HG02763 (cell line): Measurements from ENCODE around the gene HMHB1.

ENCODE experiments used
- ATAC-seq: cut with Tn5 transposase; IDR thresholded peaks from one replicate; pipeline ENCODE4 v1.9.1; 2021; ENCODE audit warnings: mild to moderate bottlenecking, moderate library complexity; ENCODE audit not compliant: unreplicated experiment

HMHB1 gene

GRCh38 chr5:143812085-143812705 is at the start of gene HMHB1:
Gene HMHB1, plus strand, starts transcription at chr5:143812161.
- no peak for ATAC-seq

- no peak for ATAC-seq
Measured at GRCh38 chr5:143762636-143763220, 49.2 kb upstream of the HMHB1 start.

- no peak for ATAC-seq
Measured at GRCh38 chr5:143767162-143767561, 44.8 kb upstream of the HMHB1 start.

GRCh38 chr5:143769026-143769786 is 42.8 kb upstream of the HMHB1 start:
- ATAC-seq: no peak

- ATAC-seq: no peak
Measured at GRCh38 chr5:143770450-143770849, 41.5 kb upstream of the HMHB1 start.

GRCh38 chr5:143771189-143771588 is 40.8 kb upstream of the HMHB1 start:
- ATAC-seq: no peak

GRCh38 chr5:143771602-143772001 is 40.4 kb upstream of the HMHB1 start:
- no peak for ATAC-seq

GRCh38 chr5:143772621-143773020 is 39.3 kb upstream of the HMHB1 start:
- no peak for ATAC-seq

- no peak for ATAC-seq
Measured at GRCh38 chr5:143775258-143775657, 36.7 kb upstream of the HMHB1 start.

- no peak for ATAC-seq
Measured at GRCh38 chr5:143776951-143777350, 35.0 kb upstream of the HMHB1 start.

GRCh38 chr5:143779506-143779905 is 32.5 kb upstream of the HMHB1 start:
- no peak for ATAC-seq

- no peak for ATAC-seq
Measured at GRCh38 chr5:143781993-143782520, 29.9 kb upstream of the HMHB1 start.

GRCh38 chr5:143782588-143783386 is 29.2 kb upstream of the HMHB1 start:
- no peak for ATAC-seq

- ATAC-seq: no peak
Measured at GRCh38 chr5:143788401-143788800, 23.6 kb upstream of the HMHB1 start.

- no peak for ATAC-seq
Measured at GRCh38 chr5:143790457-143791112, 21.4 kb upstream of the HMHB1 start.

- ATAC-seq: peak; percentile 45
Measured at GRCh38 chr5:143791848-143792731, 19.9 kb upstream of the HMHB1 start.

GRCh38 chr5:143793249-143793648 is 18.7 kb upstream of the HMHB1 start:
- no peak for ATAC-seq

- ATAC-seq: no peak
Measured at GRCh38 chr5:143796125-143796524, 15.8 kb upstream of the HMHB1 start.

- no peak for ATAC-seq
Measured at GRCh38 chr5:143796753-143797152, 15.2 kb upstream of the HMHB1 start.

GRCh38 chr5:143800715-143801114 is 11.2 kb upstream of the HMHB1 start:
- ATAC-seq: no peak
